NCI-H146 treated with DMSO at 0.1 percent for 48 hours (cell line): ENCODE measurements around the gene MARCHF3.
"Not testable (repeated sequence)": the region's sequence is repeated elsewhere in the genome, so short reads cannot be mapped to it uniquely, and the experiment has no call there.

Source experiments
- DNase-seq: peaks from one replicate; lab custom pipeline; 2025; ENCODE audit not compliant: unreplicated experiment; lab: John Stamatoyannopoulos, UW

The MARCHF3 gene

DNA sequence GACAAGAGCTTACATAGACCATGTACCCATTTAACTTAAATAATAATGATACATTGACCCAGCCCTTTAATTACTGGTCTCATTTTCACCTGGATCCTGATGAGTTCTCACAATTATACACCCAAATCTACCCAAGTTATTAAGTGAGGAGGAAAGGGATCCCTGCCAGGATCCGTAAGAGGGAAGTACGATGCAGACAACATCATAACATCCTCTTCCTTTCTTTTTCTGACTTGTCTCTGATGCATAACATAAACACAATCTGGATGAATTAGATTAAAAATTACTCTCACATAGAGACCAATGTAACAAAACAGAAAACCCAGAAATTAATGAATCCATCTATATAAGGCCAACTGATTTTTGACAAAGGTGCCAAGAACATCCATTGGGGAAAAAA, 17.0 kb downstream of the MARCHF3 start:
- no peak for DNase-seq

DNA sequence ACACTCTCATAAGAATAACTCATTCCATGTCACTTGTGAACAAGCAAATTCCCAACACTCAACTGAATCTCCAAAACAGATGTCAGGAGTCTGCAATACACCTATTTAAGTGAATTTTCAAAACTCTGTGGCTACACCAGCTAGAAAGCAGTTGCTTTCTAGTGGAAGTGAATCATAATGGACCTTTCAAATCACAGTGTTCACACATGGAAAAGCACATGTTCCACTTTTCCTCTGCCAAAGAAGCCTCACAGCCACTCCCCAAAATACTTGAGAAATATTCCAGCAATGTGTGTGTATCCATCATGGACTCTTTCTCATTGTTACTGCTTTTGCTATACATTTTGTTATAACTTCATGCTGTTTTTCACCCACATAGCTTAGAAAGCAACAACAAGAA, 17.4 kb downstream of the MARCHF3 start:
- DNase-seq: no peak

DNA sequence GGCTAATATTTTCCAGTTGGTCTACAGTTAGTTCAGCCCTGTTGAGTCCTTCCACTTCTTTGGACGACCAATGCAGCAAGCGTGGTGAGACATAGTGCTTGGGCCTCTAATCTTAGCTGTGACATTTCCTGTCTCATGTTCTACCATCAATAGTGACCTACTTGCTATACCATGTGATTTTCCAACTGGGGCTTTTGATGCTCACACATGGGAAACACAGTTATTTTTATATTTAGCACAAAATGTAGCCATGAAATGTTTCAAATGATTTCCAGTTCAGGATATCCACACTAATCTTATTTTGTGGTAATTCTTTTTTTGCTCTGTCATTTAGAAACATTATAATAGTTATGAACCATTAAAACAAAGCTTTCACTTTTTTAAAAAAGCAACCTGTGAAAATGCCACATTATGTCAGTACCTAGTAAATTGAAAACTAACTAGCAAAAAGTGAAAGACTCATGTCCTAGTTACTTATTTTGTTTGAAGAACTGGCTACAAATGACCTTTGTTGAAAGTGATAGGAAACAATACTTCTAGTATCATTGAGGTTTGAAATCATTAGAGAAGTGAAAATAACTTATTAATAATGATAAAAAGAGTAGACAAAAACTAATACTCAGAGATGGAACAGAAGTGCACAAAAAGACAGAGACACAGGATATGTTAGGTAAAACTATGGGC, 18.3 kb downstream of the MARCHF3 start:
- no peak for DNase-seq

- DNase-seq: no peak
Observed at GRCh38 chr5:127011153-127011552, 19.2 kb downstream of the MARCHF3 start.

- DNase-seq: no peak
Observed at GRCh38 chr5:127010362-127010761, 20.0 kb downstream of the MARCHF3 start.

DNA sequence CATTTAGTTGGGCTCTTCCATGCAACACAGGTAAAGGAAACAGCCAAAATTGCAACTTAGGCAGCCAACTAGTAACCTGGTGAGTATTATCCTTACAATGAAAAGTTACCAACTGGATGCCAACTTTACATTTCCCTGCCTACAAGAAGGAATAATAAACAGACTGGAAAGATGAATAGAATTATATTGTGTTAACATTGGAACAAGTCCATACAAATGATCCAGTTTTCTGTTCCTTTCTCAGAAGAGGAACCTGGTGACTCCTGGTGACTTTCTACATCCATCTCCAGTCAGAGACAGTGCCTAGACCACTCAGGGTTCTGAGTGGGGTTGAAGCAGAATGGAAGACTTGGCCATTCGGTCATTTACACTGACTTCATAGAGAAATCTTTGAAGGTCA, 20.6 kb downstream of the MARCHF3 start:
- DNase-seq: no peak

GRCh38 chr5:127008300-127008975, 21.9 kb downstream of the MARCHF3 start:
- no peak for DNase-seq

DNA sequence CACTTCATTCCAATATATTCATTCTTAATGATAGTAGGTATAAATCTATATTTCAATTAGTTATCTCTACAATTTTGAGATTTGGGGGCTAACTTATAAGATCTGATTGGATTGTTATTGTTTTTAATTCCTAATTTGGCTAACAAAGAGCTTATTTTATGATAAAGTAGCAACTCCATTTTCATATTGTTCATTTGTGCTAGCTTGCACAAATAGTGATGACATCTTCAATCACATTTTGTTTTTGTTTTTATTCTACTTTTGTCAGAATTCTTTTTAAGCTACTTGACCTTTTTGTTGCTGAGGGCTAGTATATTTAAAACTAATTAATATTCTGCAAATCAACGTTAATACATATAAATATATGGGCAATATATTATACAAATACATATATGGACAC, 22.8 kb downstream of the MARCHF3 start:
- DNase-seq: no peak

- no peak for DNase-seq
Observed at GRCh38 chr5:127006744-127007143, 23.6 kb downstream of the MARCHF3 start.

GRCh38 chr5:127005282-127005681, 25.1 kb downstream of the MARCHF3 start:
- not testable (repeated sequence) for DNase-seq

- DNase-seq: no peak
Observed at GRCh38 chr5:127004721-127005120, 25.6 kb downstream of the MARCHF3 start.

DNA sequence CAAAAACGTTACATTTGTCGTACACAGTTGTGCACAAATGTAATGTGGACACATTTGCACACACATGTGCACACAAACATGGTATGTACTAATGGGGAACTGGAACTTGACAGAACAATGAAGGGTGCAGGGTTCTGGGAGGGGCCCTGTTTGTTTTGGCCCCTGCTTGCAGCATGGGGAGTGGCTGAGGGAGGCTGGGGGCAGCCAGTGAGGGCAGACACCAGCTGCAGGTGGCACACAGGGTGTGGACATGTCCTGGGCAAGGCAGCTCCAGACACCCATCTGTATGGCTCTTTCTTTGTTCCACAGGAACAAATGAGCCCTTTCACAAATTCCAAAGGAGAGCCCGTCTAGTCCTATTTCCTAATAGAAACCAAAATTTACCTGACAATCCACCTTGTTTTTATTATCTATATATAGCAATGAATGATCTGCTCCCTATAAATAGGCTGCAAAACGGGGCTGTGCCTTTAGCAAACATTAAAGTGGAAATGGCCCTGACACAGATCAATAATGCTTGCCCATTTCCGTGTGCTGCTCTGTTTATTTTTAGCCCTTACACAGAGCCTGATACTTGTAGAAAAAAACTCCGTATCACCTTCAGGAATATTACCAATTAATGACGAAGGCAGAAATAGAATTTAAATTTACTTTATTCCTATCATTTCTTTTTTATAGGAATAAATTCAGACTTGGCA, 26.4 kb downstream of the MARCHF3 start:
- no peak for DNase-seq

GRCh38 chr5:127002390-127002789, 28.0 kb downstream of the MARCHF3 start:
- no peak for DNase-seq

GRCh38 chr5:127001621-127002296, 28.6 kb downstream of the MARCHF3 start:
- no peak for DNase-seq

DNA sequence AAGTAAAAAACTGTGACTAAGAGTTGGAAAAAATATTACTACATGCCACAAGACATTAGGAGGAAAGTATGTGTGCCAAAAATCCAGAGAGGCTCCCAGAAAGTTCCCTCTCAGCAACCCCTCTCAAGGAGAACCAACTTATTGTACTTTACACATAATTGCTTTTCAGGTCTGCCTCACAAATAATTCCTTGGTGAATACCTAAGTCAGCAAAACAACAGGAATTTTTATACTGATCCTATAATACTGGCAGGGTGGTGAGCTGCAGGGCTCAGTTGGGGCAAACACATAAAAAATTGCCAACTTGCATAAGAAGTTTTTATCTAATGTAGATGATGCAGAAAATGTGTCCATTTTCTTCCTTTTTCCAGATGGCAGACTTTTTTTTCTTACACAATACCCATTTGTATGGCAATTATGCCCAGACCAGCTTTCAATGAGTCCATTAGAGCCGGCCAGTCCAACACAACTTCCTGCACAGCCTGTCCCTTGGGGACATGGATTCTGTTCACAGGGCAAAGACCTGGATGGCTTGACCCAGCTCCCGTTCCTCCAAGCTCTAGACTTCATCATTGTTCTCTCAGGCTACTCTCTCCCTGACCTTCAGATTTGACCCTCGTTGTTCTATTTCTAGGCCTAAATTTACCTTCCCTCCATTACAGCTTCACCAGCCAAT, 31.3 kb downstream of the MARCHF3 start:
- no peak for DNase-seq

DNA sequence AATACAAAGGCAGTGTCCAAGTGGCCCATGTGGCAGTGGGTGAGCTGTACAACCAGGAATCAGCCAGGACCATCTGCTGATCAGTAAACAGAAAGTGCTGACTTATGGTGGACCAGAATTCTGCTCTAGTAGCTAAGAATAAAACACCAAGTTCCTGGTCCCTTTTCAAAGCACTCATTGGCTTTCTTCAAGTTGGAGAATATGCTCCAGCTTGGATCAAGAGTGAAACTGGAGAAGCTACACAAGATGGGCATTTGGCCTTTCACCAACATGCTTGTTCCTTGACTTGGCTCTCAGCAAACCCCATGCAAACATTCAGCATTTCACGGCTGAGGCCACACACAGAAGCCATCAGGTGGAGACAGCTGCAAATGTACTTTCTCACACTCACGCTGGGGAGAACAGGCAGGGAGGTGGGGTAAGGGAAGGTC, 32.1 kb downstream of the MARCHF3 start:
- DNase-seq: no peak

GRCh38 chr5:126995689-126996088, 34.7 kb downstream of the MARCHF3 start:
- no peak for DNase-seq

DNA sequence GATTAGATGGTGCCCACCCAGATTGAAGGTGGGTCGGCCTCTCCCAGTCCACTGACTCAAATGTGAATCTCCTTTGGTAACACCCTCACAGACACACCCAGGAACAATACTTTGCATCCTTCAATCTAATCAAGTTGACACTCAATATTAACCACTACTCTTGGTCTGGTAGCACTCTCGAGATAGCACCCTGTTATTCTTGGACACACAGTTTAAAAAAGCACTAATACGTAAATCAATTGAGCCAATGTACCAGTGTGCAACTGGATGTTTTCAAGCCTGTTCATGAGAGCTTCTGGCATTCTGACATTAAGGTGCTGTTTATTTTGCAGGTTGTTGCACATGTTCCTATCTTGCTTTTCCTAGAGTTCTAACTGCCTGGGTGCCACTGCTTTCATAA, 35.3 kb downstream of the MARCHF3 start:
- DNase-seq: no peak

DNA sequence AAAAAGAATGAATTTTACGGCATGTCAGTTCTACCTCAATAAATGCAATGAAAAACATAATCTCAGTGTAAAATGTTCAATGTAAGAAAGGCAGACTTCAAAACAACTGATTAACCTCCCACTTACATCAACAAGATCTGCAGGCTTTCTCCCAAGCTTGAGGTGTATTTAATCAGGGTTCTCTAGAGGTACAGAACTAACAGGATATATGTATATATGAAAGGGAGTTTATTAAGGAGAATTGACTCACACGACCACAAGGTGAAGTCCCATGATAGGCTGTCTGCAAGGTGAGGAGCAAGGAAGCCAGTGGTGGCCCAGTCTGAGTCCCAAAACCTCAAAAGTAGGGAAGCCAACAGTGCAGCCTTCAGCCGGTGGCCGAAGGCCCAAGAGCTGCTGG, 35.9 kb downstream of the MARCHF3 start:
- no peak for DNase-seq

- no peak for DNase-seq
Observed at GRCh38 chr5:126988021-126988569, 42.3 kb downstream of the MARCHF3 start.
